ENCODE measurements around the gene GTF2H4.
"Not testable (repeated sequence)": the region's sequence is repeated elsewhere in the genome, so short reads cannot be mapped to it uniquely, and the experiment has no call there.

GTF2H4 gene

GRCh38 chr6:30903236-30903635 is 4.8 kb upstream of the GTF2H4 start:
- H4K91ac ChIP-seq (ENCODE audit: low read depth, low read length, poor library complexity), result no peak overlapping the region
- no peaks in the 10 kb centered on the region for H3K9me3 ChIP-seq (replicated peaks in 1 of 2; ENCODE audit: control insufficient read depth in 2 of 2, insufficient read depth in 1 of 2, low read depth in 1 of 2, low read length in 2 of 2)
- no peak overlapping the region for H3K4me3 ChIP-seq (ENCODE audit: low read length in 2 of 2)
- no peak overlapping the region for H2BK15ac ChIP-seq (ENCODE audit: low read length)
- H2BK5ac ChIP-seq (ENCODE audit: low read length), result no peak overlapping the region
- H3K27ac ChIP-seq (replicated peaks; ENCODE audit: low read length), result no peak overlapping the region
- H3K4me1 ChIP-seq (ENCODE audit: control insufficient read depth in 2 of 2, insufficient read depth in 1 of 2, low read depth in 1 of 2, low read length in 2 of 2), result peaks cover 0 to 2% of the 10 kb centered on the region in 2 donors
- H3K23ac ChIP-seq (ENCODE audit: low read depth, low read length, poor library complexity), result no peak overlapping the region
- H3K27me3 ChIP-seq (ENCODE audit: control insufficient read depth in 3 of 3, insufficient read depth in 3 of 3, low read depth in 1 of 3, low read length in 3 of 3), result no peaks in the 10 kb centered on the region
- no peak overlapping the region for H2AFZ ChIP-seq (ENCODE audit: low read length)
- H3K79me1 ChIP-seq (ENCODE audit: low read depth, low read length), result no peaks in the 10 kb centered on the region
- no peak overlapping the region for H4K8ac ChIP-seq (ENCODE audit: low read depth, low read length)
- DNase-seq (ENCODE audit: low spot score), result no peak
- no peak overlapping the region for H3K4ac ChIP-seq (ENCODE audit: low read length)
- no peak overlapping the region for H2BK120ac ChIP-seq (ENCODE audit: low read depth, low read length)
- no CpG with 5 or more reads among the region's 4 CpGs for WGBS, 2 donors (ENCODE audit: extremely low coverage in 2 of 2, insufficient read length in 2 of 2, insufficient replicate concordance in 1 of 2)
- no peak overlapping the region for H2BK12ac ChIP-seq (ENCODE audit: low read length)
- H3K14ac ChIP-seq (ENCODE audit: low read length), result no peak overlapping the region
- no peak overlapping the region for H2AK5ac ChIP-seq (ENCODE audit: low read depth, low read length)
- H3K36me3 ChIP-seq (replicated peaks in 1 of 2; ENCODE audit: control insufficient read depth in 2 of 2, insufficient read depth in 2 of 2, low read length in 2 of 2), result peaks cover 20 to 27% of the 10 kb centered on the region in 2 donors
- H3K9ac ChIP-seq (ENCODE audit: low read depth, low read length, poor library complexity), result no peak overlapping the region
- H3K4me2 ChIP-seq (ENCODE audit: insufficient read depth, low read length, poor library complexity, severe bottlenecking), result no peak overlapping the region
- H3K18ac ChIP-seq (ENCODE audit: low read length), result no peak overlapping the region

- Histone ChIP-seq H3K4me2 (ENCODE audit: insufficient read depth, low read length, poor library complexity, severe bottlenecking) (peak overlapping the region; percentile 58), H3K4me3 (ENCODE audit: low read length in 2 of 2) (peak overlapping the region; percentile 74 to 90), H3K9ac (ENCODE audit: low read depth, low read length, poor library complexity) (peak overlapping the region; percentile 47), H2AFZ (ENCODE audit: low read length) (peak overlapping the region; percentile 78), H3K36me3 (replicated peaks in 1 of 2; ENCODE audit: control insufficient read depth in 2 of 2, insufficient read depth in 2 of 2, low read length in 2 of 2) (peaks cover 20 to 32% of the 10 kb centered on the region in 2 donors)
- H3K27me3 ChIP-seq (ENCODE audit: control insufficient read depth in 3 of 3, insufficient read depth in 3 of 3, low read depth in 1 of 3, low read length in 3 of 3); H4K91ac ChIP-seq (ENCODE audit: low read depth, low read length, poor library complexity); H2AK5ac ChIP-seq (ENCODE audit: low read depth, low read length); H3K23ac ChIP-seq (ENCODE audit: low read depth, low read length, poor library complexity); H3K9me3 ChIP-seq (replicated peaks in 1 of 2; ENCODE audit: control insufficient read depth in 2 of 2, insufficient read depth in 1 of 2, low read depth in 1 of 2, low read length in 2 of 2); H4K8ac ChIP-seq (ENCODE audit: low read depth, low read length); H2BK5ac ChIP-seq (ENCODE audit: low read length); H2BK12ac ChIP-seq (ENCODE audit: low read length); H3K18ac ChIP-seq (ENCODE audit: low read length); H3K27ac ChIP-seq (replicated peaks; ENCODE audit: low read length); DNase-seq (ENCODE audit: low spot score); H2BK15ac ChIP-seq (ENCODE audit: low read length); H2BK120ac ChIP-seq (ENCODE audit: low read depth, low read length); H3K79me1 ChIP-seq (ENCODE audit: low read depth, low read length); H3K4me1 ChIP-seq (ENCODE audit: control insufficient read depth in 2 of 2, insufficient read depth in 1 of 2, low read depth in 1 of 2, low read length in 2 of 2); H3K14ac ChIP-seq (ENCODE audit: low read length); H3K4ac ChIP-seq (ENCODE audit: low read length): not testable (repeated sequence)
- no CpG with 5 or more reads among the region's 16 CpGs for WGBS, 2 donors (ENCODE audit: extremely low coverage in 2 of 2, insufficient read length in 2 of 2, insufficient replicate concordance in 1 of 2)
These were observed 683 bp upstream of the GTF2H4 start for GRCh38 chr6:30907290-30907757.

- H3K4me2 ChIP-seq (ENCODE audit: insufficient read depth, low read length, poor library complexity, severe bottlenecking), result peak overlapping the region; percentile 68
- no peak overlapping the region for H4K8ac ChIP-seq (ENCODE audit: low read depth, low read length)
- no peak overlapping the region for H3K14ac ChIP-seq (ENCODE audit: low read length)
- H3K9me3 ChIP-seq (replicated peaks in 1 of 2; ENCODE audit: control insufficient read depth in 2 of 2, insufficient read depth in 1 of 2, low read depth in 1 of 2, low read length in 2 of 2), result no peaks in the 10 kb centered on the region
- H2BK15ac ChIP-seq (ENCODE audit: low read length), result no peak overlapping the region
- H3K18ac ChIP-seq (ENCODE audit: low read length), result no peak overlapping the region
- H3K23ac ChIP-seq (ENCODE audit: low read depth, low read length, poor library complexity), result no peak overlapping the region
- WGBS, 2 donors (ENCODE audit: extremely low coverage in 2 of 2, insufficient read length in 2 of 2, insufficient replicate concordance in 1 of 2), result no CpG with 5 or more reads among the region's 2 CpGs
- peaks cover 5 to 8% of the 10 kb centered on the region in 2 donors for H3K4me1 ChIP-seq (ENCODE audit: control insufficient read depth in 2 of 2, insufficient read depth in 1 of 2, low read depth in 1 of 2, low read length in 2 of 2)
- H2AFZ ChIP-seq (ENCODE audit: low read length), result peak overlapping the region; percentile 91
- H3K27me3 ChIP-seq (ENCODE audit: control insufficient read depth in 3 of 3, insufficient read depth in 3 of 3, low read depth in 1 of 3, low read length in 3 of 3), result no peaks in the 10 kb centered on the region
- H3K4ac ChIP-seq (ENCODE audit: low read length), result no peak overlapping the region
- H2BK120ac ChIP-seq (ENCODE audit: low read depth, low read length), result no peak overlapping the region
- peaks cover 8% of the 10 kb centered on the region for H3K79me1 ChIP-seq (ENCODE audit: low read depth, low read length)
- H3K36me3 ChIP-seq (replicated peaks in 1 of 2; ENCODE audit: control insufficient read depth in 2 of 2, insufficient read depth in 2 of 2, low read length in 2 of 2), result peaks cover 27 to 43% of the 10 kb centered on the region in 2 donors
- DNase-seq (ENCODE audit: low spot score), result no peak
- H4K91ac ChIP-seq (ENCODE audit: low read depth, low read length, poor library complexity), result no peak overlapping the region
- peak overlapping the region; percentile 90 to 93 for H3K4me3 ChIP-seq (ENCODE audit: low read length in 2 of 2)
- no peak overlapping the region for H3K27ac ChIP-seq (replicated peaks; ENCODE audit: low read length)
- H2BK12ac ChIP-seq (ENCODE audit: low read length), result no peak overlapping the region
- no peak overlapping the region for H2BK5ac ChIP-seq (ENCODE audit: low read length)
- no peak overlapping the region for H2AK5ac ChIP-seq (ENCODE audit: low read depth, low read length)
- H3K9ac ChIP-seq (ENCODE audit: low read depth, low read length, poor library complexity), result peak overlapping the region; percentile 95
These were observed 693 bp downstream of the GTF2H4 start for GRCh38 chr6:30908700-30909099.

GRCh38 chr6:30910473-30910872 is 2.5 kb downstream of the GTF2H4 start:
- H3K27me3 ChIP-seq (ENCODE audit: control insufficient read depth in 3 of 3, insufficient read depth in 3 of 3, low read depth in 1 of 3, low read length in 3 of 3), result not testable (repeated sequence)

More at GRCh38 chr6:30910473-30910872, 2.5 kb downstream of the GTF2H4 start:
- not testable (repeated sequence) for H3K9ac ChIP-seq (ENCODE audit: low read depth, low read length, poor library complexity); H4K8ac ChIP-seq (ENCODE audit: low read depth, low read length); H3K23ac ChIP-seq (ENCODE audit: low read depth, low read length, poor library complexity); H2BK12ac ChIP-seq (ENCODE audit: low read length); H3K4ac ChIP-seq (ENCODE audit: low read length); H3K14ac ChIP-seq (ENCODE audit: low read length); H3K4me2 ChIP-seq (ENCODE audit: insufficient read depth, low read length, poor library complexity, severe bottlenecking); H3K27ac ChIP-seq (replicated peaks; ENCODE audit: low read length); H2BK15ac ChIP-seq (ENCODE audit: low read length); H2AFZ ChIP-seq (ENCODE audit: low read length); DNase-seq (ENCODE audit: low spot score); H3K9me3 ChIP-seq (replicated peaks in 1 of 2; ENCODE audit: control insufficient read depth in 2 of 2, insufficient read depth in 1 of 2, low read depth in 1 of 2, low read length in 2 of 2); H2BK120ac ChIP-seq (ENCODE audit: low read depth, low read length); H2BK5ac ChIP-seq (ENCODE audit: low read length); H2AK5ac ChIP-seq (ENCODE audit: low read depth, low read length); H4K91ac ChIP-seq (ENCODE audit: low read depth, low read length, poor library complexity); H3K18ac ChIP-seq (ENCODE audit: low read length); H3K4me3 ChIP-seq (ENCODE audit: low read length in 2 of 2); H3K79me1 ChIP-seq (ENCODE audit: low read depth, low read length)
- Histone ChIP-seq H3K36me3 (replicated peaks in 1 of 2; ENCODE audit: control insufficient read depth in 2 of 2, insufficient read depth in 2 of 2, low read length in 2 of 2) (peaks cover 30 to 43% of the 10 kb centered on the region in 2 donors), H3K4me1 (ENCODE audit: control insufficient read depth in 2 of 2, insufficient read depth in 1 of 2, low read depth in 1 of 2, low read length in 2 of 2) (peaks cover 10 to 17% of the 10 kb centered on the region in 2 donors)
- no CpG with 5 or more reads among the region's 12 CpGs for WGBS, 2 donors (ENCODE audit: extremely low coverage in 2 of 2, insufficient read length in 2 of 2, insufficient replicate concordance in 1 of 2)
